GM12878 (cell line): ENCODE measurements around the gene NOCT. TPM values are rescaled to one million over a fixed set of nuclear protein-coding genes. Genes with fewer than 3 reads are reported as not detected.

Experiments
- ATAC-seq: fragments of 200-7000 bp; cut with Tn5 transposase; 3 replicates; pipeline ENCODE4 v1.9.1; 2020; ENCODE audit warnings: mild to moderate bottlenecking, moderate library complexity
- BruUV-seq: library from RNA; stranded (reverse); fragments of 400-500 nt; replicated peaks from 2 replicates; lab custom pipeline; 2021; lab: Mats Ljungman, UMichigan
- CTCF ChIA-PET: fragments of 300-600 bp; sonication (Branson Sonifier 250); formaldehyde crosslinking; extraction: SDS; loops from one replicate; lab custom pipeline; 2021; ENCODE audit warnings: inconsistent platforms; lab: Yijun Ruan, JAX
- POLR2A ChIA-PET: fragments of 350-600 bp; formaldehyde crosslinking; extraction: SDS; loops from one replicate; lab custom pipeline; 2021; ENCODE audit warnings: inconsistent platforms; lab: Charles Lee
- RAD21 ChIA-PET: fragments of 300-600 bp; sonication (Branson Sonifier 250); formaldehyde crosslinking; loops from one replicate; lab custom pipeline; 2023; ENCODE audit warnings: antibody characterized with exemption; ENCODE audit not compliant: unreplicated experiment; lab: Charles Lee
- SMC1A ChIA-PET: fragments of 300-600 bp; sonication (Branson Sonifier 250); formaldehyde crosslinking; loops from one replicate; lab custom pipeline; 2023; ENCODE audit not compliant: unreplicated experiment, uncharacterized antibody; lab: Charles Lee
- DNase-seq: peaks from one replicate; pipeline ENCODE4 v3.0.0-alpha.2; 2011; ENCODE audit warnings: low read depth, low spot score
- FAIRE-seq: peaks from 3 replicates; lab custom pipeline; 2011; peaks lifted over from hg19 to GRCh38; lab: Jason Lieb, UNC
- H2AFZ ChIP-seq: 2 replicates; pipeline ENCODE4 v1.6.0; 2011; ENCODE audit warnings: low read depth, low read length, control low read depth; ENCODE audit not compliant: control insufficient read depth
- H3K27ac ChIP-seq: 2 replicates; pipeline ENCODE4 v1.5.1; 2011; ENCODE audit warnings: control low read depth; ENCODE audit not compliant: control insufficient read depth, insufficient read depth
- H3K27me3 ChIP-seq, 2 experiments: replicated peaks in 1 of 2; 2 replicates each; pipeline versions ENCODE4 v1.6.0 to v1.6.1; 2011; ENCODE audit warnings: low read length in 1 of 2; ENCODE audit not compliant: control insufficient read depth in 2 of 2, insufficient read depth in 2 of 2
- H3K36me3 ChIP-seq, 2 experiments: 2 replicates each; pipeline ENCODE4 v1.5.1; 2011; ENCODE audit warnings: low read length in 1 of 2; ENCODE audit not compliant: control insufficient read depth in 2 of 2, insufficient read depth in 2 of 2
- H3K4me1 ChIP-seq: 2 replicates; pipeline ENCODE4 v1.6.1; 2011; ENCODE audit warnings: mild to moderate bottlenecking, low read length, moderate library complexity, mixed read lengths; ENCODE audit not compliant: control insufficient read depth, insufficient read depth
- H3K4me2 ChIP-seq: 2 replicates; pipeline ENCODE4 v1.6.0; 2011; ENCODE audit warnings: control low read depth; ENCODE audit not compliant: control insufficient read depth, insufficient read depth
- H3K4me3 ChIP-seq: fragments of 200-600 bp; sonication (generic); 2 replicates; pipeline ENCODE4 v1.5.1; 2016
- H3K79me2 ChIP-seq: 2 replicates; pipeline ENCODE4 v1.6.0; 2011; ENCODE audit warnings: low read length; ENCODE audit not compliant: control insufficient read depth, insufficient read depth
- H3K9ac ChIP-seq: 2 replicates; pipeline ENCODE4 v1.8.0; 2011; ENCODE audit warnings: low read length, control low read depth, mixed read lengths; ENCODE audit not compliant: control insufficient read depth, insufficient read depth
- H3K9me3 ChIP-seq: replicated peaks from 3 replicates; pipeline ENCODE4 v1.5.1; 2011; ENCODE audit warnings: mild to moderate bottlenecking, low read length; ENCODE audit not compliant: control insufficient read depth, insufficient read depth
- H4K20me1 ChIP-seq: 2 replicates; pipeline ENCODE4 v1.6.0; 2011; ENCODE audit not compliant: control insufficient read depth, insufficient read depth
- GABPA ChIP-seq: IDR thresholded peaks from 2 replicates; pipeline ENCODE4 v1.6.1; 2014; ENCODE audit warnings: antibody characterized with exemption, low read depth, mild to moderate bottlenecking, inconsistent platforms
- IKZF1 ChIP-seq: fragments of 450-650 bp; conservative IDR thresholded peaks from 2 replicates; pipeline ENCODE4 v1.6.1; 2017; ENCODE audit warnings: antibody characterized with exemption, mild to moderate bottlenecking
- MTA2 ChIP-seq: fragments of 450-650 bp; IDR thresholded peaks from 2 replicates; pipeline ENCODE4 v1.6.1; 2016; ENCODE audit warnings: low read depth, mild to moderate bottlenecking, moderate library complexity
- MYB ChIP-seq: fragments of 150-350 bp; IDR thresholded peaks from 2 replicates; pipeline ENCODE4 v1.6.1; 2014; ENCODE audit warnings: mild to moderate bottlenecking, low read depth, low read length, borderline replicate concordance
- POU2F2 ChIP-seq: IDR thresholded peaks from 3 replicates; pipeline ENCODE4 v1.6.1; 2011; ENCODE audit warnings: low read depth, mild to moderate bottlenecking, low read length, borderline replicate concordance
- SP1 ChIP-seq: IDR thresholded peaks from one replicate; pipeline ENCODE4 v1.6.1; 2011; ENCODE audit warnings: low read depth, low read length
- SREBF1 ChIP-seq: IDR thresholded peaks from 2 replicates; pipeline ENCODE4 v1.6.1; 2012; ENCODE audit warnings: mild to moderate bottlenecking, low read length
- SUZ12 ChIP-seq: fragments of 200-600 bp; sonication (generic); IDR thresholded peaks from one replicate; pipeline ENCODE4 v1.6.1; 2018; ENCODE audit warnings: antibody characterized with exemption, mild to moderate bottlenecking; ENCODE audit not compliant: unreplicated experiment
- TAF1 ChIP-seq: IDR thresholded peaks from 2 replicates; pipeline ENCODE4 v1.6.1; 2011; ENCODE audit warnings: mild to moderate bottlenecking, low read depth, low read length, borderline replicate concordance
- WGBS: methylation state at CpG from one replicate; pipeline ENCODE4 v1.1.6; 2016; ENCODE audit warnings: low lambda C conversion rate; ENCODE audit not compliant: insufficient replicate concordance, insufficient coverage; ENCODE audit errors: missing lambda C conversion rate; 5-methylcytosine and 5-hydroxymethylcytosine counted together
- in situ Hi-C: fragments of 300-500 bp; cut with MboI; formaldehyde crosslinking; loops from 9 replicates; pipeline ENCODE4 v1.14.3; 2018; ENCODE audit warnings: mixed read lengths
- intact Hi-C: fragments of 100-400 bp; cut with micrococcal nuclease; formaldehyde crosslinking; loops from one replicate; pipeline ENCODE4 v1.14.2; 2022; ENCODE audit not compliant: unreplicated experiment
- polyA plus RNA-seq, 11 experiments: library from polyadenylated mRNA; depleted of rRNA in 4 of 11; unstranded in 6 of 11; stranded (reverse) in 5 of 11; fragments of >200 nt; fragmentation: Nextera tagmentation in 4 of 11; fragmentation: Illumina TruSeq in 1 of 11; extraction: Ambion mirVana in 4 of 11; extraction: Trizol in 1 of 11; gene quantifications; 1 replicate in 1 of 11; 2 replicates in 10 of 11; pipeline versions ENCODE4 v1.2.1 to v1.2.3, GENCODE V29; 2011 to 2016; ENCODE audit warnings: inconsistent platforms in 2 of 11, missing spikeins in 2 of 11, low read depth in 1 of 11
- total RNA-seq, 4 experiments: library from RNA; depleted of rRNA in 3 of 4; stranded (reverse); fragments of >200 nt in 3 of 4; fragmentation: Illumina TruSeq in 1 of 4; extraction: Trizol in 1 of 4; gene quantifications; 2 replicates each; pipeline versions ENCODE4 v1.2.1 to v1.2.3, GENCODE V29; 2013 to 2021
- TF ChIP-seq, protein P1 (sequence below): fragments of 450-650 bp; IDR thresholded peaks from 2 replicates; pipeline ENCODE4 v1.6.1; 2018; ENCODE audit warnings: borderline replicate concordance, mild to moderate bottlenecking; ENCODE audit not compliant: partially characterized antibody
- TF ChIP-seq, protein P2 (sequence below): fragments of 450-650 bp; IDR thresholded peaks from 2 replicates; pipeline ENCODE4 v1.6.1; 2018; ENCODE audit warnings: mild to moderate bottlenecking, low read depth, moderate library complexity; ENCODE audit not compliant: partially characterized antibody
- TF ChIP-seq, protein P3 (sequence below): fragments of 150-350 bp; IDR thresholded peaks from 2 replicates; pipeline ENCODE4 v1.6.1; 2014; ENCODE audit warnings: mild to moderate bottlenecking, low read depth, low read length
- TF ChIP-seq, protein P4 (sequence below): fragments of 450-650 bp; IDR thresholded peaks from 2 replicates; pipeline ENCODE4 v1.6.1; 2014; ENCODE audit warnings: mild to moderate bottlenecking

NOCT gene
- total and polyA plus RNA-seq, 10 of the 15 experiments (the other 5 are each of a cell fraction or from before 2014, with no cell fraction given) = 1.4 to 17.6 (median 8.1) TPM

DNA sequence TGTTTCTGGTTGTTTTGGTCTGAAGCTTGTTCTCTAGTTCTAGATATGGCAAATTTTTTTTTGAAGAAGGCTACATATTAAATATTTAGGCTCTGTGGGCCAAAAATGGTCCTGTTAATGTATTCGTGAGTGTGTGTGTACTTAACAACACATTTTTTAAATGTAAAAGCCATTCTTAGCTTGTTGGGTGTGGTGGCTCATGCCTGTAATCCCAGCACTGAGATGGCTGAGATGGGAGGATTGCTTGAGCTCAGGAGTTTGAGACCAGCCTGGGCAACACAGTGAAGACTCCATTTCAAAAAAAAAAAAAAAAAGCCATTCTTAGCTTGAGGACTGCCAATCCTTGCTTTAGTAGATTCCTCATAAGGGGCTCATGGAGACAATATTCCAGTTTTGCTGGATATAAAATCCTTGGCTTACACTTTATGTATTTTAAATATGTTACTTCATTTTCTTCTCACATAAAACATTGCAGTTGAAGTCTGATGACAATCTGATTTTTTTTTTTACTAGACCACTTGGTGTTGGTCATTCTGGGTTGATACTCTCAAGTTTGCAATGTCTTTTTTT is 23.4 kb downstream of the NOCT start:
- ChIA-PET RAD21 (interaction anchor here (1.0 kb wide), 1 partner anchor 8 kb away, joined by 7 read pairs; no protein-coding TSS in a partner anchor), POLR2A (no interaction called here), SMC1A (interaction anchor here (1.2 kb wide), 1 partner anchor 9 kb away, joined by 8 read pairs; no protein-coding TSS in a partner anchor), CTCF (interaction anchor here (0.9 to 1.5 kb wide), 3 partner anchors 9 to 13 kb away, joined by 3 to 5 read pairs (median 4); no protein-coding TSS in a partner anchor)
- no peak for DNase-seq
- ATAC-seq = no peak
- FAIRE-seq = no peak
- Histone ChIP-seq H3K4me3 (no peak overlapping the region), H3K9me3 (no peaks in the 10 kb centered on the region), H3K27me3 (no peaks in the 10 kb centered on the region), H3K27ac (no peak overlapping the region), H3K36me3 (peaks cover 3 to 12% of the 10 kb centered on the region in 2 experiments), H3K4me2 (no peak overlapping the region), H3K9ac (no peak overlapping the region), H2AFZ (no peak overlapping the region), H4K20me1 (no peaks in the 10 kb centered on the region; the same call in none of the 2 replicates), H3K79me2 (peaks cover 22% of the 10 kb centered on the region), H3K4me1 (no peaks in the 10 kb centered on the region)
- TF ChIP-seq POU2F2 = no peak
- no peak for TF ChIP-seq MTA2
- no peak for TF ChIP-seq GABPA
- TF ChIP-seq SUZ12 = no peak
- TF ChIP-seq IKZF1 = no peak
- TF ChIP-seq SREBF1 = no peak
- TF ChIP-seq, protein P1, sequence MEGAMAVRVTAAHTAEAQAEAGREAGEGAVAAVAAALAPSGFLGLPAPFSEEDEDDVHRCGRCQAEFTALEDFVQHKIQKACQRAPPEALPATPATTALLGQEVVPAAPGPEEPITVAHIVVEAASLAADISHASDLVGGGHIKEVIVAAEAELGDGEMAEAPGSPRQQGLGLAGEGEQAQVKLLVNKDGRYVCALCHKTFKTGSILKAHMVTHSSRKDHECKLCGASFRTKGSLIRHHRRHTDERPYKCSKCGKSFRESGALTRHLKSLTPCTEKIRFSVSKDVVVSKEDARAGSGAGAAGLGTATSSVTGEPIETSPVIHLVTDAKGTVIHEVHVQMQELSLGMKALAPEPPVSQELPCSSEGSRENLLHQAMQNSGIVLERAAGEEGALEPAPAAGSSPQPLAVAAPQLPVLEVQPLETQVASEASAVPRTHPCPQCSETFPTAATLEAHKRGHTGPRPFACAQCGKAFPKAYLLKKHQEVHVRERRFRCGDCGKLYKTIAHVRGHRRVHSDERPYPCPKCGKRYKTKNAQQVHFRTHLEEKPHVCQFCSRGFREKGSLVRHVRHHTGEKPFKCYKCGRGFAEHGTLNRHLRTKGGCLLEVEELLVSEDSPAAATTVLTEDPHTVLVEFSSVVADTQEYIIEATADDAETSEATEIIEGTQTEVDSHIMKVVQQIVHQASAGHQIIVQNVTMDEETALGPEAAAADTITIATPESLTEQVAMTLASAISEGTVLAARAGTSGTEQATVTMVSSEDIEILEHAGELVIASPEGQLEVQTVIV = no peak
- no peak for TF ChIP-seq MYB
- TF ChIP-seq SP1 = no peak
- TF ChIP-seq, protein P2, sequence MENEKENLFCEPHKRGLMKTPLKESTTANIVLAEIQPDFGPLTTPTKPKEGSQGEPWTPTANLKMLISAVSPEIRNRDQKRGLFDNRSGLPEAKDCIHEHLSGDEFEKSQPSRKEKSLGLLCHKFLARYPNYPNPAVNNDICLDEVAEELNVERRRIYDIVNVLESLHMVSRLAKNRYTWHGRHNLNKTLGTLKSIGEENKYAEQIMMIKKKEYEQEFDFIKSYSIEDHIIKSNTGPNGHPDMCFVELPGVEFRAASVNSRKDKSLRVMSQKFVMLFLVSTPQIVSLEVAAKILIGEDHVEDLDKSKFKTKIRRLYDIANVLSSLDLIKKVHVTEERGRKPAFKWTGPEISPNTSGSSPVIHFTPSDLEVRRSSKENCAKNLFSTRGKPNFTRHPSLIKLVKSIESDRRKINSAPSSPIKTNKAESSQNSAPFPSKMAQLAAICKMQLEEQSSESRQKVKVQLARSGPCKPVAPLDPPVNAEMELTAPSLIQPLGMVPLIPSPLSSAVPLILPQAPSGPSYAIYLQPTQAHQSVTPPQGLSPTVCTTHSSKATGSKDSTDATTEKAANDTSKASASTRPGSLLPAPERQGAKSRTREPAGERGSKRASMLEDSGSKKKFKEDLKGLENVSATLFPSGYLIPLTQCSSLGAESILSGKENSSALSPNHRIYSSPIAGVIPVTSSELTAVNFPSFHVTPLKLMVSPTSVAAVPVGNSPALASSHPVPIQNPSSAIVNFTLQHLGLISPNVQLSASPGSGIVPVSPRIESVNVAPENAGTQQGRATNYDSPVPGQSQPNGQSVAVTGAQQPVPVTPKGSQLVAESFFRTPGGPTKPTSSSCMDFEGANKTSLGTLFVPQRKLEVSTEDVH = no peak
- TF ChIP-seq, protein P3, sequence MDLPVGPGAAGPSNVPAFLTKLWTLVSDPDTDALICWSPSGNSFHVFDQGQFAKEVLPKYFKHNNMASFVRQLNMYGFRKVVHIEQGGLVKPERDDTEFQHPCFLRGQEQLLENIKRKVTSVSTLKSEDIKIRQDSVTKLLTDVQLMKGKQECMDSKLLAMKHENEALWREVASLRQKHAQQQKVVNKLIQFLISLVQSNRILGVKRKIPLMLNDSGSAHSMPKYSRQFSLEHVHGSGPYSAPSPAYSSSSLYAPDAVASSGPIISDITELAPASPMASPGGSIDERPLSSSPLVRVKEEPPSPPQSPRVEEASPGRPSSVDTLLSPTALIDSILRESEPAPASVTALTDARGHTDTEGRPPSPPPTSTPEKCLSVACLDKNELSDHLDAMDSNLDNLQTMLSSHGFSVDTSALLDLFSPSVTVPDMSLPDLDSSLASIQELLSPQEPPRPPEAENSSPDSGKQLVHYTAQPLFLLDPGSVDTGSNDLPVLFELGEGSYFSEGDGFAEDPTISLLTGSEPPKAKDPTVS = no peak
- TF ChIP-seq TAF1 = no peak
- TF ChIP-seq, protein P4, sequence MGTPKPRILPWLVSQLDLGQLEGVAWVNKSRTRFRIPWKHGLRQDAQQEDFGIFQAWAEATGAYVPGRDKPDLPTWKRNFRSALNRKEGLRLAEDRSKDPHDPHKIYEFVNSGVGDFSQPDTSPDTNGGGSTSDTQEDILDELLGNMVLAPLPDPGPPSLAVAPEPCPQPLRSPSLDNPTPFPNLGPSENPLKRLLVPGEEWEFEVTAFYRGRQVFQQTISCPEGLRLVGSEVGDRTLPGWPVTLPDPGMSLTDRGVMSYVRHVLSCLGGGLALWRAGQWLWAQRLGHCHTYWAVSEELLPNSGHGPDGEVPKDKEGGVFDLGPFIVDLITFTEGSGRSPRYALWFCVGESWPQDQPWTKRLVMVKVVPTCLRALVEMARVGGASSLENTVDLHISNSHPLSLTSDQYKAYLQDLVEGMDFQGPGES = no peak
- no TSS peak for BruUV-seq
- 95% methylated on average over 1 of the region's 1 CpG for WGBS
- in situ Hi-C loops (no loop called here), intact Hi-C loops (loop anchor here (10.0 kb wide), 1 partner anchor 496 kb away; no protein-coding TSS in a partner anchor)
